ENCODE measurements around the gene PLCH2. TPM values are rescaled to one million over a fixed set of nuclear protein-coding genes. Genes with fewer than 3 reads are reported as not detected.

The PLCH2 gene
- total and polyA plus RNA-seq, 9 of the 15 experiments (the other 6 are each of a cell fraction or from before 2014, with no cell fraction given): 0.16 TPM; not detected in 8

DNA sequence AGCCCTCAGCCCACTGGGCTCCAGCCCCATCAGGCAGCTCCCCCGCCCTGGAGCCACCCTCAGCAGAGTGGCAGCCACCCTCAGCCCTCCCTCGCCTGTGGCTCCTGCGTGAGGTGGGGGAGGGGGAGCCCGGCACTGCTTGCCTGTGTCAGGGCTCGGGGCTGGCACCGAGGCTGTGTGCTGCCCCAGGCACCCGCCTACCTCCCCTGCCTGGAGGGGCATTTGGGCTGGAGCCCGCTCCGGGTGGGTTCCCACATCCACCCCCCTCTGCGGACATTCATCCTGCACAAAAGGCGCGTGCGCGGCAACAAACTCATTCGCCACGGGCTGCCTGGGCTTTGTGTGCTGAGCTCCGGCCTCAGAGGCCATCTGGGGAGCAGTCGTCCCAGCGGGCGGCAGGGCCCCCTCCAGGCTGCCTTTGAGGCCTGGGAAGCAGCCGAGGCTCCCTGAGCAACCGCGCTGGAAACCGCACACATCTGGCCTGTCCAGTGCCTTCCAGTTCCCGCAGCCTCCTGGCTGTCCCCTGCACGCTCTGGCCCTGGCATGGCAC is 67.5 kb downstream of the PLCH2 start (continued):
- TF ChIP-seq, protein P1, sequence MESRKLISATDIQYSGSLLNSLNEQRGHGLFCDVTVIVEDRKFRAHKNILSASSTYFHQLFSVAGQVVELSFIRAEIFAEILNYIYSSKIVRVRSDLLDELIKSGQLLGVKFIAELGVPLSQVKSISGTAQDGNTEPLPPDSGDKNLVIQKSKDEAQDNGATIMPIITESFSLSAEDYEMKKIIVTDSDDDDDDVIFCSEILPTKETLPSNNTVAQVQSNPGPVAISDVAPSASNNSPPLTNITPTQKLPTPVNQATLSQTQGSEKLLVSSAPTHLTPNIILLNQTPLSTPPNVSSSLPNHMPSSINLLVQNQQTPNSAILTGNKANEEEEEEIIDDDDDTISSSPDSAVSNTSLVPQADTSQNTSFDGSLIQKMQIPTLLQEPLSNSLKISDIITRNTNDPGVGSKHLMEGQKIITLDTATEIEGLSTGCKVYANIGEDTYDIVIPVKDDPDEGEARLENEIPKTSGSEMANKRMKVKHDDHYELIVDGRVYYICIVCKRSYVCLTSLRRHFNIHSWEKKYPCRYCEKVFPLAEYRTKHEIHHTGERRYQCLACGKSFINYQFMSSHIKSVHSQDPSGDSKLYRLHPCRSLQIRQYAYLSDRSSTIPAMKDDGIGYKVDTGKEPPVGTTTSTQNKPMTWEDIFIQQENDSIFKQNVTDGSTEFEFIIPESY (CRISPR knock-in tag; IDR thresholded peaks at IDR 0.05): peak; percentile 84
- TF ChIP-seq, protein P2, sequence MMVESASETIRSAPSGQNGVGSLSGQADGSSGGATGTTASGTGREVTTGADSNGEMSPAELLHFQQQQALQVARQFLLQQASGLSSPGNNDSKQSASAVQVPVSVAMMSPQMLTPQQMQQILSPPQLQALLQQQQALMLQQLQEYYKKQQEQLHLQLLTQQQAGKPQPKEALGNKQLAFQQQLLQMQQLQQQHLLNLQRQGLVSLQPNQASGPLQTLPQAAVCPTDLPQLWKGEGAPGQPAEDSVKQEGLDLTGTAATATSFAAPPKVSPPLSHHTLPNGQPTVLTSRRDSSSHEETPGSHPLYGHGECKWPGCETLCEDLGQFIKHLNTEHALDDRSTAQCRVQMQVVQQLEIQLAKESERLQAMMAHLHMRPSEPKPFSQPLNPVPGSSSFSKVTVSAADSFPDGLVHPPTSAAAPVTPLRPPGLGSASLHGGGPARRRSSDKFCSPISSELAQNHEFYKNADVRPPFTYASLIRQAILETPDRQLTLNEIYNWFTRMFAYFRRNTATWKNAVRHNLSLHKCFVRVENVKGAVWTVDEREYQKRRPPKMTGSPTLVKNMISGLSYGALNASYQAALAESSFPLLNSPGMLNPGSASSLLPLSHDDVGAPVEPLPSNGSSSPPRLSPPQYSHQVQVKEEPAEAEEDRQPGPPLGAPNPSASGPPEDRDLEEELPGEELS (CRISPR knock-in tag; IDR thresholded peaks at IDR 0.05; ENCODE audit: borderline replicate concordance): peak; percentile 72; the same call in 1 of the 2 replicates

DNA sequence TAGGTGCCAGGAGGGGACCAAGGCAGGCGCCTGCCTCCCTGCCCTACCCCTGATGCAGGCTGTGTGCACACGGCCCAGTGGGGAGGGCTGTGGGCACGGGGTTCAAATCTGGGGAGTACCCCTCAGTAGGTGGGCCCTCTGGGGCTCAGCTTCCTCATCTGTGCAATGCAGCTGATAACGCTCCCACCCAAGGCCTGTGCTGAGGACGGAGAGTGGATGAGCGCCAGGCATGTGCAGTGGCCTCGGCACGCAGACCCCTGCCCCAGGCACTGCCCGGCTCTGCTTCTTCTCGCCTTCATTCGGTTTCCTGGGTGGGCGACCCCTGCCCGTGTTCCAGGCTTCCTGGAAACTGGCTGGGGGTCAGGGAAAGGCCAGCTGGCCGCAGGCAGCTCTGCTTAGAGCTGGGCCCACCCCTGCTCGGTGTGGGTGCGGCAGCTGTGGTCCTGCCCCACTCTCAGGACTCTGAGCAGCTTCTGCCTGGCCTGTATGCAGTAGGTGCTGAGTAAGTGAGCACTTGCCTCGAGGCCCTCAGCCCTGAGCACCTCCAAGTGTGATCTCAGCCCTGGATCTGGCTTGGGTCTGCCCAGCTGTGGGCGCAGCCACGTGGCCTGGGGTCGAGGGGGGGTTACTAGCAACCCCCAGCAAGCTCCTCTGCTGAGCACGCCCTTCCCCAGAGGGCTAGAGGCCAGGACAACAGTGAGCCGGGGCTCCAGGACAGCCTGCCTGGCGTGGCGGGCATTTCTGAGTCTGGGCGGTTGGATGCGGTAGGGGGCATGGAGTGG is 68.2 kb downstream of the PLCH2 start:
- FAIRE-seq: peak; percentile 82
- Histone ChIP-seq H3K9me1 (ENCODE audit: control insufficient read depth, insufficient read depth, low read length) (peaks cover 7% of the 10 kb centered on the region), H3K4me1 (replicated peaks in 1 of 2; ENCODE audit: control insufficient read depth in 2 of 2, insufficient read depth in 2 of 2, low read length in 2 of 2) (peaks cover 75 to 99% of the 10 kb centered on the region in 2 experiments), H3K9ac (ENCODE audit: insufficient read depth in 1 of 2, low read depth in 2 of 2, low read length in 2 of 2) (peak overlapping the region; percentile 47 to 90), H3K9me3 (replicated peaks; ENCODE audit: control insufficient read depth, insufficient read depth, low read depth, low read length) (no peaks in the 10 kb centered on the region), H3K27me3 (ENCODE audit: control insufficient read depth in 2 of 2, insufficient read depth in 2 of 2, low read length in 2 of 2) (no peaks in the 10 kb centered on the region), H3K4me2 (ENCODE audit: insufficient read depth, low read length) (peak overlapping the region; percentile 82), H3K4me3 (no peak overlapping the region), H2AFZ (ENCODE audit: low read depth, low read length) (peak overlapping the region; percentile 75), H3K36me3 (ENCODE audit: control insufficient read depth, insufficient read depth, low read length) (no peaks in the 10 kb centered on the region), H3K27ac (ENCODE audit: extremely low read depth, low read depth, low read length) (peak overlapping the region; percentile 78), H3K79me2 (ENCODE audit: control insufficient read depth, insufficient read depth, low read length) (peaks cover 9% of the 10 kb centered on the region; the same call in 1 of the 3 replicates), H4K20me1 (replicated peaks; ENCODE audit: control insufficient read depth, insufficient read depth, low read length) (no peaks in the 10 kb centered on the region; the same call in 1 of the 2 replicates)
- peak in 2 of 4 experiments; percentile 54 to 74 for DNase-seq (ENCODE audit: extremely low read depth in 1 of 4, low spot score in 3 of 4)
- WGBS (ENCODE audit: insufficient coverage, low coverage, missing lambda C conversion rate): 29% methylated on average over 26 of the region's 26 CpGs
- no TSS peak for BruUV-seq (replicated peaks)
- ATAC-seq: no peak
- CTCF ChIA-PET (ENCODE audit: low intra/inter-chr PET ratio): no interaction called here
- intact Hi-C loops (cut with micrococcal nuclease) (loop anchor here (10.0 kb wide), 2 partner anchors 101 to 349 kb away; partner anchors contain the start of gene FAAP20), in situ Hi-C loops (cut with MboI) (loop anchor here (25.0 kb wide), 1 partner anchor 357 kb away; the partner anchor contains the start of gene FAAP20)
- POLR2A ChIA-PET: interaction anchor here (0.6 to 1.5 kb wide), 6 partner anchors 15 to 1341 kb away, joined by 3 to 6 read pairs (median 3); partner anchors contain the start of gene PANK4
- TF ChIP-seq MTA1 (IDR thresholded peaks at IDR 0.05; ENCODE audit: borderline replicate concordance) (0 out of 2 replicates have a peak, but pooled peaks have one; percentile 14), MCM3 (IDR thresholded peaks at IDR 0.05) (no peak), MBD2 (IDR thresholded peaks at IDR 0.05; ENCODE audit: borderline replicate concordance, low read depth) (peak; percentile 36; the same call in 1 of the 2 replicates), RBBP5 (IDR thresholded peaks at IDR 0.05; ENCODE audit: borderline replicate concordance, insufficient read depth, low read length, poor library complexity, severe bottlenecking) (peak; percentile 24)
- TF ChIP-seq, protein P3, sequence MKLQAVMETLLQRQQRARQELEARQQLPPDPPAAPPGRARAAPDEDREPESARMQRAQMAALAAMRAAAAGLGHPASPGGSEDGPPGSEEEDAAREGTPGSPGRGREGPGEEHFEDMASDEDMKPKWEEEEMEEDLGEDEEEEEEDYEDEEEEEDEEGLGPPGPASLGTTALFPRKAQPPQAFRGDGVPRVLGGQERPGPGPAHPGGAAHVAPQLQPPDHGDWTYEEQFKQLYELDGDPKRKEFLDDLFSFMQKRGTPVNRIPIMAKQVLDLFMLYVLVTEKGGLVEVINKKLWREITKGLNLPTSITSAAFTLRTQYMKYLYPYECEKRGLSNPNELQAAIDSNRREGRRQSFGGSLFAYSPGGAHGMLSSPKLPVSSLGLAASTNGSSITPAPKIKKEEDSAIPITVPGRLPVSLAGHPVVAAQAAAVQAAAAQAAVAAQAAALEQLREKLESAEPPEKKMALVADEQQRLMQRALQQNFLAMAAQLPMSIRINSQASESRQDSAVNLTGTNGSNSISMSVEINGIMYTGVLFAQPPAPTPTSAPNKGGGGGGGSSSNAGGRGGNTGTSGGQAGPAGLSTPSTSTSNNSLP (IDR thresholded peaks at IDR 0.05; ENCODE audit: borderline replicate concordance, low read depth, low read length): no peak
- TF ChIP-seq, protein P4, sequence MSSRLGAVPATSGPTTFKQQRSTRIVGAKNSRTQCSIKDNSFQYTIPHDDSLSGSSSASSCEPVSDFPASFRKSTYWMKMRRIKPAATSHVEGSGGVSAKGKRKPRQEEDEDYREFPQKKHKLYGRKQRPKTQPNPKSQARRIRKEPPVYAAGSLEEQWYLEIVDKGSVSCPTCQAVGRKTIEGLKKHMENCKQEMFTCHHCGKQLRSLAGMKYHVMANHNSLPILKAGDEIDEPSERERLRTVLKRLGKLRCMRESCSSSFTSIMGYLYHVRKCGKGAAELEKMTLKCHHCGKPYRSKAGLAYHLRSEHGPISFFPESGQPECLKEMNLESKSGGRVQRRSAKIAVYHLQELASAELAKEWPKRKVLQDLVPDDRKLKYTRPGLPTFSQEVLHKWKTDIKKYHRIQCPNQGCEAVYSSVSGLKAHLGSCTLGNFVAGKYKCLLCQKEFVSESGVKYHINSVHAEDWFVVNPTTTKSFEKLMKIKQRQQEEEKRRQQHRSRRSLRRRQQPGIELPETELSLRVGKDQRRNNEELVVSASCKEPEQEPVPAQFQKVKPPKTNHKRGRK (tag; IDR thresholded peaks at IDR 0.05): no peak
